Mesenchymal stem cell (in vitro differentiated cells and primary cell): ENCODE results near the gene GRXCR1.

Source experiments
- DNase-seq: peaks from one replicate; pipeline ENCODE4 v3.0.0-alpha.2; 2013
- H2AFZ ChIP-seq: one replicate; pipeline ENCODE4 v1.6.1; 2013; ENCODE audit warnings: low read depth, mild to moderate bottlenecking, control low read depth, inconsistent platforms, low read length, moderate library complexity
- H2AK5ac ChIP-seq: 2 replicates; pipeline ENCODE4 v1.6.1; 2013; ENCODE audit warnings: low read length, moderate library complexity, mild to moderate bottlenecking, inconsistent platforms; ENCODE audit not compliant: severe bottlenecking
- H2BK120ac ChIP-seq: one replicate; pipeline ENCODE4 v1.6.1; 2013; ENCODE audit warnings: low read depth, mild to moderate bottlenecking, inconsistent platforms, low read length, moderate library complexity
- H2BK12ac ChIP-seq, 2 experiments: one replicate each; pipeline ENCODE4 v1.6.1; 2013; ENCODE audit warnings: inconsistent platforms in 2 of 2, low read length in 2 of 2, mild to moderate bottlenecking in 2 of 2, moderate library complexity in 2 of 2, control low read depth in 1 of 2
- H2BK15ac ChIP-seq: one replicate; pipeline ENCODE4 v1.6.1; 2013; ENCODE audit warnings: mild to moderate bottlenecking, low read depth, inconsistent platforms; ENCODE audit not compliant: poor library complexity, severe bottlenecking
- H2BK5ac ChIP-seq: 2 replicates; pipeline ENCODE4 v1.6.1; 2013; ENCODE audit warnings: low read depth, mild to moderate bottlenecking, low read length, control low read depth, inconsistent platforms; ENCODE audit not compliant: poor library complexity, severe bottlenecking
- H3K14ac ChIP-seq, 2 experiments: one replicate each; pipeline ENCODE4 v1.6.1; 2013; ENCODE audit warnings: inconsistent platforms in 2 of 2, low read length in 2 of 2, control low read depth in 1 of 2, mild to moderate bottlenecking in 1 of 2, moderate library complexity in 1 of 2
- H3K18ac ChIP-seq, 2 experiments: one replicate each; pipeline ENCODE4 v1.6.1; 2013; ENCODE audit warnings: inconsistent platforms in 2 of 2, low read length in 2 of 2, control low read depth in 1 of 2, low read depth in 1 of 2, mild to moderate bottlenecking in 1 of 2
- H3K23ac ChIP-seq, 2 experiments: one replicate each; pipeline ENCODE4 v1.6.1; 2013; ENCODE audit warnings: inconsistent platforms in 2 of 2, low read length in 2 of 2, mild to moderate bottlenecking in 2 of 2, moderate library complexity in 2 of 2, control low read depth in 1 of 2
- H3K27ac ChIP-seq: 2 replicates; pipeline ENCODE4 v1.5.1; 2013; ENCODE audit warnings: mild to moderate bottlenecking, moderate library complexity, low read length, control low read depth, inconsistent platforms; ENCODE audit not compliant: poor library complexity, severe bottlenecking
- H3K27me3 ChIP-seq, 2 experiments: 2 replicates each; pipeline versions ENCODE4 v1.6.1 to v1.7.0; 2013; ENCODE audit warnings: low read length in 2 of 2, mild to moderate bottlenecking in 2 of 2, moderate library complexity in 2 of 2, control low read depth in 1 of 2, inconsistent platforms in 1 of 2; ENCODE audit not compliant: control insufficient read depth in 1 of 2, insufficient read depth in 1 of 2
- H3K36me3 ChIP-seq, 2 experiments: 2 replicates each; pipeline versions ENCODE4 v1.6.1 to v1.7.0; 2013; ENCODE audit warnings: low read length in 2 of 2, control low read depth in 1 of 2, inconsistent platforms in 1 of 2, low read depth in 1 of 2, mild to moderate bottlenecking in 1 of 2; ENCODE audit not compliant: insufficient read depth in 2 of 2, control insufficient read depth in 1 of 2
- H3K4ac ChIP-seq, 2 experiments: one replicate each; pipeline ENCODE4 v1.6.1; 2013; ENCODE audit warnings: inconsistent platforms in 2 of 2, low read length in 2 of 2, mild to moderate bottlenecking in 2 of 2, moderate library complexity in 2 of 2, control low read depth in 1 of 2, low read depth in 1 of 2
- H3K4me1 ChIP-seq: 2 replicates; pipeline ENCODE4 v1.6.1; 2013; ENCODE audit warnings: low read depth, low read length, control low read depth; ENCODE audit not compliant: control insufficient read depth, insufficient read depth
- H3K4me2 ChIP-seq: 2 replicates; pipeline ENCODE4 v1.6.1; 2013; ENCODE audit warnings: low read length, mild to moderate bottlenecking, inconsistent platforms; ENCODE audit not compliant: poor library complexity, severe bottlenecking
- H3K4me3 ChIP-seq, 2 experiments: 2 replicates each; pipeline versions ENCODE4 v1.5.1 to v1.7.0; 2013; ENCODE audit warnings: low read length in 2 of 2, mild to moderate bottlenecking in 2 of 2, control low read depth in 1 of 2, low read depth in 1 of 2; ENCODE audit not compliant: insufficient read depth in 1 of 2
- H3K79me1 ChIP-seq: replicated peaks from 2 replicates; pipeline ENCODE4 v1.6.1; 2013; ENCODE audit warnings: mild to moderate bottlenecking, control low read depth, low read length, inconsistent platforms; ENCODE audit not compliant: poor library complexity, severe bottlenecking
- H3K9ac ChIP-seq: 2 replicates; pipeline ENCODE4 v1.7.0; 2013; ENCODE audit warnings: mild to moderate bottlenecking, low read length, moderate library complexity
- H3K9me3 ChIP-seq: 2 replicates; pipeline ENCODE4 v1.7.0; 2013; ENCODE audit warnings: mild to moderate bottlenecking, low read length; ENCODE audit not compliant: control insufficient read depth
- H4K8ac ChIP-seq: one replicate; pipeline ENCODE4 v1.6.1; 2013; ENCODE audit warnings: inconsistent platforms, mild to moderate bottlenecking, low read length, moderate library complexity
- H4K91ac ChIP-seq: one replicate; pipeline ENCODE4 v1.6.1; 2013; ENCODE audit warnings: mild to moderate bottlenecking, low read length, inconsistent platforms
- WGBS: methylation state at CpG from one replicate; pipeline ENCODE4 v1.1.7; 2013; ENCODE audit warnings: mixed read lengths; 5-methylcytosine and 5-hydroxymethylcytosine counted together

The GRXCR1 gene

DNA sequence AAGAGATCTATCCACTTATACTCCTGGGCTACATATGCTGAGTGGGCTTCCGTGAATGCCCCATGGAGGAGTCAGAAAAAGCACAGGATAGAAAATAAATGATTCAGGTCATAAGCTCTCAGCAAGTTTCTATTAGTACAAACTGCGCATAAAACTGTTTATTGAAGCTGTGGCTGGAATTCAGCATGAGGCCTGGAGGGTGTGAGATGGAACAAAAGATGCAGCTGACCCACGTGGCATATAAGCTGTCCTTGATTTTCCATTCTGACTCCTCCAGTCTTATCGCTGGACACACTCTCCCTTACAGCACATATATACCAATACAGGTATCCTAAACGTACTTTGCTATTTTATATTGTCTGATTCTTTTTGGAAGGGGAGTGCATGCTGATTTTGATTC lies 17.9 kb downstream of the GRXCR1 start:
- H3K27me3 ChIP-seq = no peaks in the 10 kb centered on the region
- no peaks in the 10 kb centered on the region for H3K9me3 ChIP-seq
- no peak overlapping the region for H4K91ac ChIP-seq
- H3K4me3 ChIP-seq = no peak overlapping the region
- no peaks in the 10 kb centered on the region for H3K4me1 ChIP-seq
- H4K8ac ChIP-seq = no peak overlapping the region
- H2BK120ac ChIP-seq = no peak overlapping the region
- H3K79me1 ChIP-seq = no peaks in the 10 kb centered on the region
- WGBS = 81% methylated on average over 2 of the region's 5 CpGs
- H3K4me2 ChIP-seq = no peak overlapping the region
- no peak overlapping the region for H3K14ac ChIP-seq
- H3K23ac ChIP-seq = no peak overlapping the region
- no peak overlapping the region for H2BK12ac ChIP-seq
- no peak overlapping the region for H3K4ac ChIP-seq
- H2BK15ac ChIP-seq = no peak overlapping the region
- no peak for DNase-seq
- no peak overlapping the region for H3K9ac ChIP-seq
- no peak overlapping the region for H2AK5ac ChIP-seq
- no peak overlapping the region for H3K27ac ChIP-seq
- H3K18ac ChIP-seq = no peak overlapping the region
- H2BK5ac ChIP-seq = no peak overlapping the region
- no peak overlapping the region for H2AFZ ChIP-seq
- no peaks in the 10 kb centered on the region for H3K36me3 ChIP-seq

DNA sequence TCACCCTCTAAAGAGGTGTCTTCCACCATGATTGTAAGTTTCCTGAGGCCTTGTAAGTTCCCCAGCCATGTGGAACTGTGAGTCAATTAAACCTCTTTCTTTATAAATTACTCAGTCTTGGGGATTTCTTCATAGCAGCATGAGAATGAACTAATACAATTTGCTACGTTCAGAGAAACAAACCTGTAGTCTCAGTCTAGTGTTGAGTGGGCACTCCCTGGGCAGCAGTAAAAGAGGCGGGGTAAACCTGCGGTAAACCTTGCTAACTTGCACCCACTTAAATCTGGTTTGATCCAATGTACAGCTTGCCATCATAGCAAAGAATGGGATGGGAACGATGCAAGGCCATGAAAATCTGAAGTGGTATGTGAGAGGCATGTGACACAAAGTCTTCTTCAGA lies 22.4 kb downstream of the GRXCR1 start:
- Histone ChIP-seq H3K27ac (no peak overlapping the region), H3K23ac (no peak overlapping the region), H3K18ac (no peak overlapping the region), H3K9me3 (no peaks in the 10 kb centered on the region), H2BK12ac (no peak overlapping the region), H2BK5ac (no peak overlapping the region), H3K14ac (no peak overlapping the region), H2BK120ac (no peak overlapping the region), H2AFZ (no peak overlapping the region), H3K9ac (no peak overlapping the region), H3K4me1 (no peaks in the 10 kb centered on the region), H3K4ac (no peak overlapping the region), H4K8ac (no peak overlapping the region), H3K36me3 (no peaks in the 10 kb centered on the region), H3K4me3 (no peak overlapping the region), H2BK15ac (no peak overlapping the region), H3K79me1 (no peaks in the 10 kb centered on the region), H3K4me2 (no peak overlapping the region), H2AK5ac (no peak overlapping the region), H3K27me3 (no peaks in the 10 kb centered on the region), H4K91ac (no peak overlapping the region)
- no peak for DNase-seq
- 87% methylated on average over 3 of the region's 4 CpGs for whole genome bisulfite sequencing

DNA sequence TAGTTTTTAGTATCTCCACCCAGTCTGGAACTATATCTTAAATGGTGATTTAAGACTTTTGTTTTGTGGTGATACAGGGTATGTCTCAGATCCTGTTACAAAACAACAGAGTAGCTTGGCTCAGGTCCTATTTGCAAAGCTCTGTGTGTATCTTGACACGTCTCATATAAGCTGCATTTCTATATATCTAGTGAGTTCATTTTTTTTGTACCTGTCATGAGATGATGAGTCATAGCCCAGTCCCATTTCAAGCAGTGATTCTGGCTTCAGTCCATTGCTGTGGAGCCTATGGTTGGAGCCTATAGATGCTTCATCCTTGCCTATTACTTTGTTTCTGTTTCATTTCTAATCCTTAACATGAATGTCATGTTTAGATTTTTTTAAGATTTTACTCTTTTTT lies 23.0 kb downstream of the GRXCR1 start:
- no CpG with 5 or more reads among the region's 1 CpG for WGBS
- H3K36me3 ChIP-seq = no peaks in the 10 kb centered on the region
- H2AFZ ChIP-seq = no peak overlapping the region
- DNase-seq = no peak
- H3K14ac ChIP-seq = no peak overlapping the region
- H2BK15ac ChIP-seq = no peak overlapping the region
- H3K4ac ChIP-seq = no peak overlapping the region
- H2AK5ac ChIP-seq = no peak overlapping the region
- H3K27ac ChIP-seq = no peak overlapping the region
- no peaks in the 10 kb centered on the region for H3K79me1 ChIP-seq
- H3K9ac ChIP-seq = no peak overlapping the region
- H3K18ac ChIP-seq = no peak overlapping the region
- no peak overlapping the region for H4K8ac ChIP-seq
- no peak overlapping the region for H3K23ac ChIP-seq
- no peaks in the 10 kb centered on the region for H3K27me3 ChIP-seq
- no peaks in the 10 kb centered on the region for H3K4me1 ChIP-seq
- no peaks in the 10 kb centered on the region for H3K9me3 ChIP-seq
- no peak overlapping the region for H2BK120ac ChIP-seq
- H2BK5ac ChIP-seq = no peak overlapping the region
- no peak overlapping the region for H3K4me3 ChIP-seq
- H2BK12ac ChIP-seq = no peak overlapping the region
- no peak overlapping the region for H3K4me2 ChIP-seq
- H4K91ac ChIP-seq = no peak overlapping the region

DNA sequence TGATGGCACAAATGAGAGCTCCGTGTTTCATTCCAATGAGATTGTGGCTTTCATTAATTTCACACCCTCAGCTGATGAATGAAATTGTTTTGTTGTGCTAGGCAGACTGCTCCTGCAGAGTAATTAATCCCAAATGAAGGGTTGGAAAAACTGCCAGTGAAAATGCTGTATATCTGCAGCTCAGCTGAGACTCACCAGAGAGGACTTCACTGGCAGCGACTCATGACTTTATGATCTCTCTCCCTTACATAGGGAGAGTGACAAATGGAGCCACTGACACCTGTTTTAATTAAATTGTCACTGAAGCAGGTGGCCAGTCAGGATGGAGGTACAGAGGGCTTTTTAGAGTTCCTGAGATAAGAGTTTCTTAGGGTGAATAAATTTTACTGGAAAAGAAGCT lies 24.8 kb downstream of the GRXCR1 start:
- Histone ChIP-seq H3K4ac (no peak overlapping the region), H2BK5ac (no peak overlapping the region), H3K9ac (no peak overlapping the region), H3K4me2 (no peak overlapping the region), H3K79me1 (no peaks in the 10 kb centered on the region), H2BK15ac (no peak overlapping the region), H2AK5ac (no peak overlapping the region), H3K36me3 (no peaks in the 10 kb centered on the region), H2AFZ (no peak overlapping the region), H2BK12ac (no peak overlapping the region), H4K91ac (no peak overlapping the region), H3K23ac (no peak overlapping the region), H3K4me3 (no peak overlapping the region), H4K8ac (no peak overlapping the region), H3K9me3 (no peaks in the 10 kb centered on the region), H3K18ac (no peak overlapping the region), H3K27ac (no peak overlapping the region), H3K27me3 (no peaks in the 10 kb centered on the region), H3K4me1 (no peaks in the 10 kb centered on the region), H2BK120ac (no peak overlapping the region), H3K14ac (no peak overlapping the region)
- 82% methylated on average over 2 of the region's 2 CpGs for WGBS
- DNase-seq = no peak
